Hepatocyte (in vitro differentiated cells): ENCODE data around the gene ASXL3. TPM values are rescaled to one million over a fixed set of nuclear protein-coding genes. Genes with fewer than 3 reads are reported as not detected.

Experiments
- DNase-seq: peaks from one replicate; pipeline ENCODE4 v3.0.0-alpha.2; 2016; ENCODE audit warnings: low spot score
- H2AFZ ChIP-seq: fragments of 200-600 bp; sonication (generic); 2 replicates; pipeline ENCODE4 v1.6.0; 2016; ENCODE audit warnings: antibody characterized with exemption, mild to moderate bottlenecking
- H3K27ac ChIP-seq: fragments of 200-600 bp; sonication (generic); 2 replicates; pipeline ENCODE4 v1.5.1; 2016; ENCODE audit warnings: mild to moderate bottlenecking
- H3K27me3 ChIP-seq: fragments of 200-600 bp; sonication (generic); 2 replicates; pipeline ENCODE4 v1.6.1; 2016
- H3K36me3 ChIP-seq: fragments of 200-600 bp; sonication (generic); replicated peaks from 2 replicates; pipeline ENCODE4 v1.5.1; 2016; ENCODE audit warnings: low read depth; ENCODE audit not compliant: insufficient read depth
- H3K4me1 ChIP-seq: fragments of 200-600 bp; sonication (generic); 2 replicates; pipeline ENCODE4 v1.5.1; 2016; ENCODE audit warnings: mild to moderate bottlenecking, moderate library complexity; ENCODE audit not compliant: insufficient read depth
- H3K4me2 ChIP-seq: fragments of 200-600 bp; sonication (generic); 2 replicates; pipeline ENCODE4 v1.6.0; 2016
- H3K4me3 ChIP-seq: fragments of 200-600 bp; sonication (generic); 2 replicates; pipeline ENCODE4 v1.5.1; 2016; ENCODE audit warnings: mild to moderate bottlenecking
- H3K79me2 ChIP-seq: fragments of 200-600 bp; sonication (generic); 2 replicates; pipeline ENCODE4 v1.6.0; 2017; ENCODE audit warnings: mild to moderate bottlenecking
- H3K9me2 ChIP-seq: fragments of 200-600 bp; sonication (generic); replicated peaks from 2 replicates; pipeline ENCODE4 v1.6.0; 2017; ENCODE audit warnings: mild to moderate bottlenecking; ENCODE audit not compliant: insufficient read depth
- H3K9me3 ChIP-seq: fragments of 200-600 bp; sonication (generic); 2 replicates; pipeline ENCODE4 v1.5.1; 2016; ENCODE audit warnings: low read depth, mild to moderate bottlenecking
- H4K20me1 ChIP-seq: fragments of 200-600 bp; sonication (generic); 2 replicates; pipeline ENCODE4 v1.6.0; 2016; ENCODE audit warnings: mild to moderate bottlenecking; ENCODE audit not compliant: insufficient read depth, poor library complexity, severe bottlenecking
- CTCF ChIP-seq: fragments of 200-600 bp; sonication (generic); IDR thresholded peaks from 2 replicates; pipeline ENCODE4 v1.5.1; 2016; ENCODE audit warnings: antibody characterized with exemption, mild to moderate bottlenecking; ENCODE audit not compliant: poor library complexity
- EZH2 ChIP-seq: fragments of 200-600 bp; sonication (generic); IDR thresholded peaks from 2 replicates; pipeline ENCODE4 v1.6.1; 2016; ENCODE audit warnings: antibody characterized with exemption, mild to moderate bottlenecking, borderline replicate concordance
- EZH2phosphoT487 ChIP-seq: fragments of 200-600 bp; sonication (generic); IDR thresholded peaks from one replicate; pipeline ENCODE4 v1.6.1; 2018; ENCODE audit warnings: antibody characterized with exemption, mild to moderate bottlenecking, low read depth, moderate library complexity; ENCODE audit not compliant: unreplicated experiment, severe bottlenecking
- WGBS: methylation state at CpG from one replicate; pipeline ENCODE4 v1.1.6; 2016; ENCODE audit warnings: low lambda C conversion rate; ENCODE audit errors: missing lambda C conversion rate; 5-methylcytosine and 5-hydroxymethylcytosine counted together
- polyA plus RNA-seq: library from polyadenylated mRNA; unstranded; fragments of >200 nt; fragmentation: Nextera tagmentation; extraction: Ambion mirVana; gene quantifications from 2 replicates; pipeline ENCODE4 v1.2.1, GENCODE V29; 2016
- total RNA-seq: library from RNA; depleted of rRNA; stranded (reverse); fragments of >200 nt; gene quantifications from 2 replicates; pipeline ENCODE4 v1.2.3, GENCODE V29; 2014

The ASXL3 gene
- total and polyA plus RNA-seq, 2 experiments from 2014 or later = 1.4 to 8.7 TPM

DNA sequence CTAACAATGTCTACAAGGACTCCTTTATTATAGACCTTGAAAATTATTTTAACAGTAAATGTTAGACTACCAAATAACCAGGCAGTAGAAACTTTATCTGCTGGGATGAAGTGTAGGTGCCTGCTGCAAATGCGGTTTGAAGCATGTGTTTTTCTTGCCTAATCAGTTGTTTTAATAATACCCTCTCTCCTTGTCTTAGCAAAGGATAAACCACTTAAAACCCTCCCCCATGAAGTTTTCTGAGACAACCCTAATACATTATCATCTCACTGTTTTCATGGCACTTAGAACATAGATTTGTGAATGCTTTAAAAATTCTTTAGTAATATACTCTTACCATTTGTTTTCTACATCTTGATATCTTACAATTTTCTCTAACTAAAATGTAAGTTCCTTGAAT, 98.6 kb downstream of the ASXL3 start:
- Histone ChIP-seq H4K20me1 (no peaks in the 10 kb centered on the region), H3K4me1 (no peaks in the 10 kb centered on the region), H3K9me2 (no peaks in the 10 kb centered on the region), H2AFZ (no peak overlapping the region), H3K9me3 (no peaks in the 10 kb centered on the region), H3K4me3 (no peak overlapping the region), H3K27me3 (no peaks in the 10 kb centered on the region), H3K79me2 (no peaks in the 10 kb centered on the region), H3K36me3 (no peaks in the 10 kb centered on the region), H3K27ac (no peak overlapping the region), H3K4me2 (no peak overlapping the region)
- WGBS = 55% methylated on average over 1 of the region's 1 CpG
- no peak for TF ChIP-seq EZH2phosphoT487
- TF ChIP-seq CTCF = no peak
- TF ChIP-seq EZH2 = no peak
- no peak for DNase-seq

DNA sequence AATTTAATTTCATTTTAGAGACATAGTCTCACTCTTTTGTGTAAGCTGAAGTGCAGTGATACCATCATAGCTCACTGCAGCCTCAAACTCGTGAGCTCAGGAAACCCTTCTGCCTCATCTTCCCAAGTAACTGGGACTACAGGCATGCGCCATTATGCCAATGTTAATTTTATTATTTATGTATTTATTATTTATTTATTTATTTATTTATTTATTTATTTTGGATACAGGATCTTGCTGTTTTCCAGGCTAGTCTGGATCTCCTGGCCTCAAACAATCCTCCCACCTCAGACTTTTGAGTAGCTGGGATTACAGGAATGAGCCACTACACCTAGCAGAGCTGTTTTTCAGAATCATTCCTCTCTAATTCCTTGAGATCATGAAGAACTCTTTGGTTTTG, 99.9 kb downstream of the ASXL3 start:
- WGBS = 98% methylated on average over 2 of the region's 2 CpGs
- no peaks in the 10 kb centered on the region for H4K20me1 ChIP-seq
- no peaks in the 10 kb centered on the region for H3K4me1 ChIP-seq
- no peak for DNase-seq
- no peaks in the 10 kb centered on the region for H3K9me2 ChIP-seq
- no peaks in the 10 kb centered on the region for H3K9me3 ChIP-seq
- H3K4me2 ChIP-seq = no peak overlapping the region
- H3K36me3 ChIP-seq = no peaks in the 10 kb centered on the region
- no peak overlapping the region for H3K27ac ChIP-seq
- no peaks in the 10 kb centered on the region for H3K79me2 ChIP-seq
- no peak overlapping the region for H2AFZ ChIP-seq
- TF ChIP-seq CTCF = no peak
- TF ChIP-seq EZH2 = no peak
- TF ChIP-seq EZH2phosphoT487 = no peak
- H3K4me3 ChIP-seq = no peak overlapping the region
- no peaks in the 10 kb centered on the region for H3K27me3 ChIP-seq

GRCh38 chr18:33682436-33682835, 104.4 kb downstream of the ASXL3 start:
- no peak for DNase-seq
- Histone ChIP-seq H2AFZ (no peak overlapping the region), H4K20me1 (no peaks in the 10 kb centered on the region), H3K9me3 (no peaks in the 10 kb centered on the region), H3K9me2 (no peaks in the 10 kb centered on the region), H3K27me3 (no peaks in the 10 kb centered on the region), H3K4me3 (no peak overlapping the region), H3K36me3 (no peaks in the 10 kb centered on the region), H3K4me1 (no peaks in the 10 kb centered on the region), H3K79me2 (no peaks in the 10 kb centered on the region), H3K4me2 (no peak overlapping the region), H3K27ac (no peak overlapping the region)
- 98% methylated on average over 6 of the region's 6 CpGs for WGBS
- TF ChIP-seq EZH2 (no peak), EZH2phosphoT487 (no peak), CTCF (no peak)

DNA sequence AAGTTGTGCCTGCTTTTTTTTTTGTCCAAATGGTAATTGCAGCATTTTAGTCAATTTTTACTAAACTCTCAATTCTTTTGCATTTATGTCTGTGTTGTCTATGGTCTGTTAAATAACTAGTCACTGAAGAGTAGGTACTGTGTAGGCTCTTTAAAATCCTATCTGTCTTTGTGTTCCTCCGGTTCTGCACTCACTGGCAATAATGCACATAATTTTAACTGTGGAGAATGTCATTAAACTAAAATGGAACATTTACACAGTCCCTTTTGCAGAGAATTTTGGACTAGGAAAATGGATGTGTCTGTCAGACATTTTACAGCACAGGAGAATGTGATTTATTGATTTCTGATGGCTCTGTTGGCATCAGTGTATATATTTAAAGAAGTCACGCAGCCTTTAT, 116.6 kb downstream of the ASXL3 start:
- WGBS = 83% methylated on average over 2 of the region's 2 CpGs
- Histone ChIP-seq H3K36me3 (peaks cover under 1% of the 10 kb centered on the region), H4K20me1 (no peaks in the 10 kb centered on the region), H3K27ac (no peak overlapping the region), H3K4me1 (no peaks in the 10 kb centered on the region), H3K79me2 (no peaks in the 10 kb centered on the region), H3K4me3 (no peak overlapping the region), H3K9me2 (no peaks in the 10 kb centered on the region), H3K4me2 (no peak overlapping the region), H3K27me3 (no peaks in the 10 kb centered on the region), H3K9me3 (no peaks in the 10 kb centered on the region), H2AFZ (no peak overlapping the region)
- TF ChIP-seq EZH2phosphoT487 (no peak), EZH2 (no peak), CTCF (no peak)
- DNase-seq = no peak
